ENCODE data around the gene IBA57.
"Not testable (repeated sequence)": the region's sequence is repeated elsewhere in the genome, so short reads cannot be mapped to it uniquely, and the experiment has no call there.

Gene IBA57

DNA sequence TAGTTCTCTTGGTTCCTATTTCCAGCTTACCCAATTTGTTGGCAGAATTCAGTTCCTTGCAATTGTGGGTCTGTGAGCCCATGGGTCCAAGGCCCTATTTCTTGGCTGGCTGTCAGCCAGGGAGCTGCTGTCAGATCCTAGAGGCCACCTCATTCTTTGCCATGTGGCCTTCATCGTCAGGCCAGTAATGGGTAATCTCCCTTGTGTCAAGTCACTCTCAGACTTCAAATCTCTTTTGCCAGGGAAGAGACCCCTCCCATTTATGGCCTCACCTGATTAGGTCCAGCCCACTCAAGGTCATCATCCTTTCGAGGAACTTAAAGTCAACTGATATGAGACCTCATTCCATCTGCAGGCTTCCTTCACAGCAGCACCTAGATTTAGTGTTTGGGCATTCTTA is 60.1 kb downstream of the IBA57 start:
- Histone ChIP-seq H4K20me1 (no peaks in the 10 kb centered on the region), H3K9ac (no peak overlapping the region), H3K4me3 (no peak overlapping the region), H3K9me3 (peaks cover 15% of the 10 kb centered on the region), H3K4me1 (peaks cover 4% of the 10 kb centered on the region; the same call in 1 of the 2 replicates), H3K4me2 (no peak overlapping the region), H3K27ac (no peak overlapping the region), H3K36me3 (peaks cover 82% of the 10 kb centered on the region), H3K27me3 (no peaks in the 10 kb centered on the region)
- no peak for TF ChIP-seq Cebpa-rat (IDR thresholded peaks at IDR 0.05)

DNA sequence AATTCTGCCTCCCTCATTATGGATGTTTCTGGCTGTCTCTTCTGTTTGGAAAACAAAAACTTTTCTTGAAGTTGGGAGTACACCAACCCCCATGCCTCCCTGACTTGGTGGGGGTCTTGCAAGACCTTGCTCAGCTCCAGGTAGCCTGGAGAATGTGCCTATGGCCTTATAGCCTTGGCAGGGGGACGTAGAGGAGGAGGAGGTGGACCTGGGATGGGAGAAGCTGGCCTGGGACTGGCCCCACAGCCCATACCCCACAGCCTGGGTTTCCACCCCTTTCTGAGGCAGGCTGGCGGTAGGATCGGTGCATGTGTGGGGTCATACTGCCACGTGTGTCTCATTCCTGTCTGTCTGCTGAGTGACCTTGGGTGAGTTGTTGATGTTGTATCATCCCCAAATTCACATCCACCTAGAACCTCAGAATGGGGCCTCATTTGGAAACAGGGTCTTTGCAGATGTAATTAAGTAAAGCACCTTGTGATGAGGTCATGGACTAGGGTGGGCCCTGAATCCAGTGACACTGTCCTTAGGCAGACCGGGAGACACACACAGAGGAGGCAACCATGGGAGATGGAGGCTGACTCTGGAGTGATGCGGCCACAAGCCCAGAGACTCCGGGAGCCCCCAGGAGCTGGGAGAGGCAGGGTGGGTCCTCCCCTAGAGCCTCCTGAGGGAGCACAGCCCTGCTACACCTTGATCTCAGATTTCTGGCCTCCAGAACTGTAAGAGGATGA is 60.7 kb downstream of the IBA57 start:
- peaks cover 4% of the 10 kb centered on the region; the same call in 1 of the 2 replicates for H3K4me1 ChIP-seq
- no peaks in the 10 kb centered on the region for H4K20me1 ChIP-seq
- peaks cover 78% of the 10 kb centered on the region for H3K36me3 ChIP-seq
- H3K9me3 ChIP-seq = peaks cover 15% of the 10 kb centered on the region
- H3K27ac ChIP-seq = no peak overlapping the region
- no peak overlapping the region for H3K4me3 ChIP-seq
- TF ChIP-seq Cebpa-rat (IDR thresholded peaks at IDR 0.05) = no peak
- no peaks in the 10 kb centered on the region for H3K27me3 ChIP-seq
- H3K4me2 ChIP-seq = no peak overlapping the region
- H3K9ac ChIP-seq = no peak overlapping the region

DNA sequence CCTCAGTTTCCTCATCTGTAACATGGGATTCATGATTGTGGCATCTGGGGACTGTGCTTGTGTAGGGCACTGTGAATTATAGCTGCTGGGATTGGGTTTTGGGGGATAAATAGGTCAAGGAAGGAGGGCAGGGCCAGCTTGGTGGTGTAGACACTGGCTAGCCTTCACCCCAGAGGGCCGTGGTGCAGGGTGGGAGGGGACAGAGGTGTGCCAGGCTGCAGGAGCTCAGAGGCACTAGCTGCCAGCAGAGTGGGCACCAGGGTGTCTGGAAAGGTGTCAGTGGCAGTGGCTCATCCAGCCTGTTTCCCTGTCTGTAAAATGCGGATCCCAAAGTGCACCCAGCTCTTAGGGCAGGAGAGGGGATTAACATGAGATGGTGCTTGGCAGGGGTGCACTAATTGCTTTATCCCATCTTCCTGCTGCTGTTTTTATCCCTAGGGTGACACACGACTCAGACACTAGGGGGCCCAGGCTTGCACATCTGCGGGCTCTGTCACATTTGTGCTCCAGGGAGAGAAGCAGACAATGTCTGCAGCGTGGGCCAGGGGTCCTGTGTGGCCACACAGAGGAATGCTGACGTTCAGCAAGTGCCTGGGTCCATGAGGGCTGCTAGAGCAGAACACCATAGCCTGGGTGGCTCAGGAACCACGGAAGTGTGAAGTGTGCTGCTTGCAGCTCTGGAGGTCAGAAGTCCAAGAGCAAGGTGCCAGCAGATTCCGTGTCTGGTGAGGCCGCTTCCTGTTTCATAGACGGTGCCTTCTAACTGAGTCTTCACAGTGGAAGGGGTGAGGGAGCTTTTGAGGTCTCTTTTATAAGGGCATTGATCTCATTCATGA is 61.6 kb downstream of the IBA57 start:
- Histone ChIP-seq H3K4me2 (no peak overlapping the region), H3K27me3 (no peaks in the 10 kb centered on the region), H4K20me1 (no peaks in the 10 kb centered on the region), H3K36me3 (peaks cover 75% of the 10 kb centered on the region), H3K27ac (no peak overlapping the region), H3K9me3 (peaks cover 16% of the 10 kb centered on the region), H3K4me3 (no peak overlapping the region), H3K9ac (no peak overlapping the region), H3K4me1 (peaks cover 4% of the 10 kb centered on the region; the same call in 1 of the 2 replicates)
- TF ChIP-seq Cebpa-rat (IDR thresholded peaks at IDR 0.05) = no peak

DNA sequence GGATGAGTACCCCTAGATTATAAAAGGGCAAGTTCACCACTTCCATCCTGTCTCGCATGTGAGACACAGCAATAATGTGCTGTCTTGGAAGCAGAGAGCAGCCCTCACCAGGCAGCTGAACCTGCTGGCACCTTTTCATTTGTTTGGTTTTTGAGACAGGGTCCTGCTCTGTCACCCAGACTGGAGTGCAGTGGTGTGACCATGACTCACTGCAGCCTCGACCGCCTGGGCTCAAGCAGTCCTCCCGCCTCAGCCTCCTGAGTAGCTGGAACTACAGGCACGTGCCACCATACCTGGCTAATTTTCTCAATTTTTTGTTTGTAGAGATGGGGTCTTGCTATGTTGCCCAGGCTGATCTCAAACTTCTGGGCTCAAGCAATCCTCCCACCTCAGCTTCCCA is 62.5 kb downstream of the IBA57 start:
- not testable (repeated sequence) for H3K4me3 ChIP-seq, H3K4me2 ChIP-seq, H3K9ac ChIP-seq, H3K27ac ChIP-seq, H3K27me3 ChIP-seq, H3K4me1 ChIP-seq, H4K20me1 ChIP-seq
- Histone ChIP-seq H3K36me3 (peaks cover 77% of the 10 kb centered on the region), H3K9me3 (peaks cover 26% of the 10 kb centered on the region)

DNA sequence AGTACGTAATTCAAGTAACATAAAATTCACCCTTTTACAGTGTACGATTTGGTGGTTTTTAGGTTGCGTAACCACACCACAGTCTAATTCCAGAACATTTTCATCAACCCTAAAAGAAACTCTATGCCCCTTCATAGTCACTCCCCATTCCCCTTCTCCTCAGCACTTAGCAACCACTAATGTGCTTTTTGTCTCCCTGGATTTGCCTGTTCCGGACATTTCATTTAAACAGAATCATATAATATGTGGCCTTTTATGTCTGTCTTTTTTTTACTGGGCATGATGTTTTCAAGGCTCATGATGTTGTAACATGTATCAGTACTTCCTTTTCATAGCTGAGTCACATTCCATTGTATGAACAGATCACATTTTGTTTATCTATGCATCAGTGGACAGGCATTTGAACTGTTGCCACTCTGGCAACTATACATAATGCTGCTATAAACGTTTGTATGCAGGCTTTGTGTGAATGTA is 63.0 kb downstream of the IBA57 start:
- Histone ChIP-seq H3K27ac (no peak overlapping the region), H3K9me3 (peaks cover 31% of the 10 kb centered on the region), H3K27me3 (no peaks in the 10 kb centered on the region), H4K20me1 (no peaks in the 10 kb centered on the region), H3K4me3 (no peak overlapping the region), H3K36me3 (peaks cover 77% of the 10 kb centered on the region), H3K9ac (no peak overlapping the region), H3K4me2 (no peak overlapping the region), H3K4me1 (peaks cover 4% of the 10 kb centered on the region; the same call in 1 of the 2 replicates)
- TF ChIP-seq Cebpa-rat (IDR thresholded peaks at IDR 0.05) = peak; percentile 72; the same call in 1 of the 2 replicates

DNA sequence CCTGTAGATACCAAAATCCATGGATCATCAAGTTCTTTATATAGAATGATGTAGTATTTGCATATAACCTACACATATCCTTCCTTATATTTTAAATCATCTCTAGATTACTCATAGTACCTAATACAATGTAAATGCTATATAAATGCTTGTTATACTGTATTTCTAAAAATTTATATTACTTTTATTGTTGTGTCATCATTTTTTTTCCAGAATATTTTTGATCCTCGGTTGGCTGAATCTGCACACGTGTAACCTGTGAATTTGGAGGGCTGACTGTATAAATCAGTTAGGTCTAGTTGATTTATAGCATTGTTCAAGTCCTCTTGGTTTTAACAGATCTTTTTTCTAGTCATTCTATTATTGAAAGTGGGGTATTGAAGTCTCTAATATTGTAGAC is 65.6 kb downstream of the IBA57 start:
- Histone ChIP-seq H3K27me3 (no peaks in the 10 kb centered on the region), H3K4me2 (no peak overlapping the region), H3K27ac (no peak overlapping the region), H3K9me3 (peaks cover 41% of the 10 kb centered on the region), H3K9ac (no peak overlapping the region), H3K36me3 (peaks cover 72% of the 10 kb centered on the region), H3K4me3 (no peak overlapping the region), H3K4me1 (peaks cover 4% of the 10 kb centered on the region; the same call in 1 of the 2 replicates), H4K20me1 (no peaks in the 10 kb centered on the region)
- TF ChIP-seq Cebpa-rat (IDR thresholded peaks at IDR 0.05) = no peak
